Lung (tissue), 12 donors: Measurements from ENCODE around the gene IGFBP5. TPM values are rescaled to one million over a fixed set of nuclear protein-coding genes. Genes with fewer than 3 reads are reported as not detected.

Experiments
- ATAC-seq: fragments of 200-7000 bp; cut with Tn5 transposase; one replicate; pipeline ENCODE4 v1.9.1; 2020; ENCODE audit warnings: moderate number of reproducible peaks; ENCODE audit not compliant: insufficient read depth, low FRiP score
- DNase-seq, 3 donors: peaks; one replicate each; pipeline ENCODE4 v3.0.0-alpha.2; 2013 to 2017
- H3K27ac ChIP-seq, 2 donors: one replicate each; pipeline ENCODE4 v1.5.1; 2013; ENCODE audit warnings: mild to moderate bottlenecking in 2 of 2, moderate library complexity in 2 of 2, control low read depth in 1 of 2, inconsistent platforms in 1 of 2, low read depth in 1 of 2, low read length in 1 of 2
- H3K27me3 ChIP-seq, 3 donors: one replicate each; pipeline ENCODE4 v1.5.1; 2013; ENCODE audit warnings: low read length in 2 of 3; ENCODE audit not compliant: control insufficient read depth in 3 of 3, insufficient read depth in 3 of 3
- H3K36me3 ChIP-seq, 4 donors: one replicate each; pipeline ENCODE4 v1.5.1; 2013; ENCODE audit warnings: low read length in 4 of 4, mild to moderate bottlenecking in 1 of 4, moderate library complexity in 1 of 4; ENCODE audit not compliant: control insufficient read depth in 4 of 4, insufficient read depth in 4 of 4
- H3K4me1 ChIP-seq, 5 donors: one replicate each; pipeline ENCODE4 v1.5.1; 2013; ENCODE audit warnings: low read length in 5 of 5, mild to moderate bottlenecking in 2 of 5, moderate library complexity in 1 of 5; ENCODE audit not compliant: control insufficient read depth in 5 of 5, insufficient read depth in 5 of 5
- H3K4me3 ChIP-seq: one replicate; pipeline ENCODE4 v1.5.1; 2013; ENCODE audit warnings: mild to moderate bottlenecking, control low read depth, moderate library complexity
- H3K9ac ChIP-seq, 2 donors: one replicate each; pipeline ENCODE4 v1.5.1; 2013; ENCODE audit warnings: low read length in 2 of 2, control low read depth in 1 of 2; ENCODE audit not compliant: insufficient read depth in 1 of 2
- H3K9me3 ChIP-seq, 4 donors: one replicate each; pipeline ENCODE4 v1.5.1; 2013; ENCODE audit warnings: low read length in 3 of 4, mild to moderate bottlenecking in 1 of 4, moderate library complexity in 1 of 4; ENCODE audit not compliant: control insufficient read depth in 4 of 4, insufficient read depth in 3 of 4
- WGBS, 2 donors: extraction: QIAGEN DNeasy Blood & Tissue Kit; methylation state at CpG; one replicate each; pipeline ENCODE4 v1.1.7; 2013; 5-methylcytosine and 5-hydroxymethylcytosine counted together
- polyA plus RNA-seq, 2 donors: library from polyadenylated mRNA; stranded (reverse); fragments of 200-250 nt; gene quantifications; one replicate each; pipeline ENCODE4 v1.2.1, GENCODE V29; 2013
- total RNA-seq, 2 donors: library from RNA; depleted of rRNA in 1 of 2; stranded (reverse); fragments of >200 nt in 1 of 2; gene quantifications; one replicate each; pipeline ENCODE4 v1.2.1, GENCODE V29; 2014 to 2021
- TF ChIP-seq, protein P1 (sequence below): IDR thresholded peaks from 2 replicates; pipeline ENCODE4 v1.5.1; 2012; ENCODE audit warnings: mild to moderate bottlenecking; ENCODE audit errors: control extremely low read depth, extremely low read depth
- donor health status: control.
- donor health status: control.
- donor health status: Bipolar disorder and iron deficiency.
- donor health status: healthy.
- donor health status: DM: yes; HTN: yes; CAD: no.

The IGFBP5 gene
- total and polyA plus RNA-seq, 4 donors = 22.2 to 196 (median 86.8) TPM

DNA sequence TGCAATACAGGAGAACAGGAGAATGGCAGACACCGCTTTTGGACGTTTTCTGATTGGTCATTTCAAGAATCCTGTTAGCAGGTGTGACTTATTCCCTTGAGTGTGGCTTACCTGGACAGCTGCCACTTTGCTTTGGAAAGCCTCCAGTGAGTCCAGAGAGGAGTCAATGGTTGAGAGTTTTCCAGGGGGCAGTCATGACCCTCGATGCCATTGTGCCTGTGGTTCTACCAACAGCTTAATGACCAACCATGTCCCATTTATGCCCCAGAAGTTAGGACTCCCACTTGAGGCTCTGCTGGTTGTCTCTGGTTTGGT lies 49.8 kb downstream of the IGFBP5 start:
- H3K9ac ChIP-seq = no peak overlapping the region
- H3K4me3 ChIP-seq = no peak overlapping the region
- peaks cover 5 to 24% (median 13%) of the 10 kb centered on the region in 5 donors for H3K4me1 ChIP-seq
- H3K9me3 ChIP-seq = no peaks in the 10 kb centered on the region
- DNase-seq (no peak), ATAC-seq (no peak)
- no peaks in the 10 kb centered on the region for H3K36me3 ChIP-seq
- no peak overlapping the region for H3K27ac ChIP-seq
- TF ChIP-seq, protein P1, sequence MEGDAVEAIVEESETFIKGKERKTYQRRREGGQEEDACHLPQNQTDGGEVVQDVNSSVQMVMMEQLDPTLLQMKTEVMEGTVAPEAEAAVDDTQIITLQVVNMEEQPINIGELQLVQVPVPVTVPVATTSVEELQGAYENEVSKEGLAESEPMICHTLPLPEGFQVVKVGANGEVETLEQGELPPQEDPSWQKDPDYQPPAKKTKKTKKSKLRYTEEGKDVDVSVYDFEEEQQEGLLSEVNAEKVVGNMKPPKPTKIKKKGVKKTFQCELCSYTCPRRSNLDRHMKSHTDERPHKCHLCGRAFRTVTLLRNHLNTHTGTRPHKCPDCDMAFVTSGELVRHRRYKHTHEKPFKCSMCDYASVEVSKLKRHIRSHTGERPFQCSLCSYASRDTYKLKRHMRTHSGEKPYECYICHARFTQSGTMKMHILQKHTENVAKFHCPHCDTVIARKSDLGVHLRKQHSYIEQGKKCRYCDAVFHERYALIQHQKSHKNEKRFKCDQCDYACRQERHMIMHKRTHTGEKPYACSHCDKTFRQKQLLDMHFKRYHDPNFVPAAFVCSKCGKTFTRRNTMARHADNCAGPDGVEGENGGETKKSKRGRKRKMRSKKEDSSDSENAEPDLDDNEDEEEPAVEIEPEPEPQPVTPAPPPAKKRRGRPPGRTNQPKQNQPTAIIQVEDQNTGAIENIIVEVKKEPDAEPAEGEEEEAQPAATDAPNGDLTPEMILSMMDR = no peak
- no peaks in the 10 kb centered on the region for H3K27me3 ChIP-seq
- 69 to 83% methylated on average over 3 of the region's 3 CpGs for WGBS, 2 donors

DNA sequence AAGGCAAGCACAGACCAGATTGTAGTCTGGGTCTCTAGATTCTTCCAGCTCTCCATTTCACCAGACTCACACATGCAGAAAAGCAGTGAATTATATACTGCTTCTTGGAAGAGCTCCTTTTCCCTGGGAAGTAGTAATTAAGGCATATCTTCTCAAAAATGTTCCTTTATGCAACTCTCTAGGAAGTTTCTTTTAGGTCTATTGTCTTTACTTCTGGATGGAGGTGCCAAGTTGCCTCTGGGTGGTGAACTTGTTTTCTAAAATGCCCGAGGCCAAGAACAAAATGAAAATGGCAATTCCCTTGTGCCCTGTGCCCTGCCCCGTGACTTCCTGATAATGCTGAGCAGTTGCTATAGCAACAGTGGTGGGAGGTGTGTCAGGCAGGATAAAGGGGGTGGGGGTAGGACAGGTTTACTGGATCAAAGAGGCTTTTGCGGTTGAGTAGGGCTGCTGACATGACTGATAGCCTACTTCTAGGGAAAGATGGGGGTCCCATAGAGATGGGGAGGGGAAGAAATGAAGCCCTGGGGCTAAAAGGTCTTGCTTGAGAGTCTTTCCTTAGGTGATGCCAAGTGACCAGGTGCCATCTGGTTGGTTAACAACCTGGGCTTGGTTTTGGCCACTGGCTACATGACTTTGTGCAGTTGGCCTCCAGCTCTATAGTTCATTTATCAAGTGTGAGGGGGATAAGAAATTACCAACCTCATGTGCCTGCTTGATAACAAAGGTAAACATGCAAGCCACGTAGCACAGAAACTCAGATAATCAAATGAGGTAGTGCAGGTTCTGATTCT lies 50.3 kb downstream of the IGFBP5 start:
- ATAC-seq (no peak), DNase-seq (no peak)
- Histone ChIP-seq H3K9me3 (no peaks in the 10 kb centered on the region), H3K36me3 (no peaks in the 10 kb centered on the region), H3K9ac (no peak overlapping the region), H3K27me3 (no peaks in the 10 kb centered on the region), H3K27ac (peak overlapping the region in 1 of 2 donors; percentile 26), H3K4me3 (no peak overlapping the region), H3K4me1 (peaks cover 5 to 24% (median 13%) of the 10 kb centered on the region in 5 donors)
- WGBS, 2 donors = 55 to 76% methylated on average over 4 of the region's 4 CpGs
- TF ChIP-seq, protein P1 = no peak

DNA sequence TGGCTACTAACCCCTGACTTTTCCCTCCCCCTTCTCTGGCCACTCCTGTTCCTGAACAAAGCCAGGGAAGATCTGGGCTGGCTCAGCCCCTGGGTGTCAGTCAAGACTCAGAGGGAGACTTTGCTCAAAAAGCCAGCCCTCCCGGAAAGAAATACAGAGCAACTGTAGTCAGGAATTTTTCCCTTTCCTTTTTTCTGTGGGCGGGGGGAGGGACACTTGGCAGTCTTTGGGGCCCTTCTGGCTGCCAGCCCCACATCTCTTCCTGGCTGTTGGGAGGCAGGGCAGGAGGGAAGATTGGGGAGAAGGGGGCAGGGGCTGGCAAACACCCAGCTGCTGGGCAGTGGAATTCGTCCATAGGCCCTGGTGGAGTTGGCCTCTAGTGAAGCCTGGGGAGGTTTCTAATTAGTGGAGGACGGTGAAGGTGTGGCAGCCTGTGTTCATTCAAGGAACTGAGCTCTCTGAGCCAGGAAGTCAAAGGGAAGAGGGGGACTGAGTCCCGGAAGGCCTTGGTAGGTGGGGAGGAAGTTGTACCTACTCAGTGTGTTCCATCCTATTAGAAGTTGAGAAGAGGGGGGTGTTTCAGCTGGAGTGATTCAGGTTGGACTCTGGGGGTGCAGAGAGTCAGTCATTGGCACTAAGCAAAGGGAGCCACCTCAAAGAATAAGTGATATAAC lies 51.2 kb downstream of the IGFBP5 start:
- 38 to 53% methylated on average over 5 of the region's 5 CpGs for WGBS, 2 donors
- Histone ChIP-seq H3K4me3 (no peak overlapping the region), H3K36me3 (no peaks in the 10 kb centered on the region), H3K27ac (peak overlapping the region in 1 of 2 donors; percentile 66), H3K9me3 (no peaks in the 10 kb centered on the region), H3K27me3 (no peaks in the 10 kb centered on the region), H3K4me1 (peaks cover 5 to 24% (median 13%) of the 10 kb centered on the region in 5 donors), H3K9ac (no peak overlapping the region)
- DNase-seq (peak; percentile 64 to 71 (median 69)), ATAC-seq (no peak)
- TF ChIP-seq, protein P1 = no peak
